GM20431 (cell line): ENCODE measurements around the gene ADD1.

Source experiments
- in situ Hi-C: fragments of 300-500 bp; cut with MseI, MboI; formaldehyde crosslinking; loops from one replicate; pipeline ENCODE4 v1.15.0; 2020; ENCODE audit warnings: low sequenced_read_pairs; ENCODE audit not compliant: unreplicated experiment

Gene ADD1

DNA sequence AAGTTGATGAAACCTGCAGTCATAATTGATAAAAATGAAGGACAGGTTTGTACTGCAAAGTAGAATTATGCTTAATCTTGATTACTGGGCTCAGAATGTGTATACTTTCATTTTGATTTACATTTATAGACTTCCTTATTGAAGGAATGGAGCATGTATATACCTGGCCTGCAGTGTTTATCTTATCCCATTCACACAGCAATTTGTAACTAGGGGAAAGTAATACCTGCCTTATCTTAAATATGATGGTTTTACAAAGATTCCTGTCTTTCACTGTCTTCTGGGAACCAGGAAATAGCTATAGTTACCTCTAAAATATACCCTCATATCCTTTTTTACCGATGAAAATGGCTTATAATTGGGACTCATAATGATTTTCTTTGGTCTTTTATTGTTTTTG, 29.7 kb downstream of the ADD1 start:
- in situ Hi-C loops, result no loop called here

DNA sequence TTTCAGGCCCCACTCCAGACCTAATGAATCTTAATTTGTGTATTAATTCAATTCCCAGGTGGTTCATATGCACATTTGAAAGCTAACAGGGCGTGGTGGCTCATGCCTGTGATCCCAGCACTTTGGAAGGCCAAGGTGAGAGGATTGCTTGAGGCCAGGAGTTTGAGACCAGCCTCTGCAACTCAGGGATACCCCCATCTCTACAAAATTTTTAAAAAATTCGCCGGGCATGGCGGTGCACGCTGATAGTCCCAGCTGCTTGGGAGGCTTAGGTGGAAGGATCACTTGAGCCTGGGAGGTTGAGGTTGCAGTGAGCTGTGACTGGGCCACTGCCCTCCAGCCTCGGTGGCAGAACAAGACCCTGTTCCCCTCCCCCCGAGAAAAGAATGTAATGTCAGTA, 31.2 kb downstream of the ADD1 start:
- in situ Hi-C loops, result no loop called here

DNA sequence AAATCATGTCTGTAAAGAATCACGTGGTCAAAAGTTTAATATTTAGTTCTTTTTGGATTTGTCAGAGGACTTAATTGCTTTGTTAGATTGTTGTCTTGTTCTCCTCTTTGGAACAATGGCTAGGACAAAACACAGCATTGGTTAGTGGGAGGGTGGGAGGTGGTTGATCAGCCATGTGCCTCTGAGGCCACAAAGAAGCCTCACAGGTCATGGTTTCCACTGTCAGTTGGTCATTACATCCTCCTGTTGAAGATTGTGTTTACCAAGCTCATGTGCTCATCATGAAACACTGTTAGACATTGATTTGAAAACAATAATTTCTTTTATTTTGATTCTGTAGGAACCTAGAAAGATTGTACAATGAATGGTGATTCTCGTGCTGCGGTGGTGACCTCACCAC, 31.9 kb downstream of the ADD1 start:
- in situ Hi-C loops, result no loop called here

GRCh38 chr4:2878346-2878745, 34.7 kb downstream of the ADD1 start:
- in situ Hi-C loops, result no loop called here

DNA sequence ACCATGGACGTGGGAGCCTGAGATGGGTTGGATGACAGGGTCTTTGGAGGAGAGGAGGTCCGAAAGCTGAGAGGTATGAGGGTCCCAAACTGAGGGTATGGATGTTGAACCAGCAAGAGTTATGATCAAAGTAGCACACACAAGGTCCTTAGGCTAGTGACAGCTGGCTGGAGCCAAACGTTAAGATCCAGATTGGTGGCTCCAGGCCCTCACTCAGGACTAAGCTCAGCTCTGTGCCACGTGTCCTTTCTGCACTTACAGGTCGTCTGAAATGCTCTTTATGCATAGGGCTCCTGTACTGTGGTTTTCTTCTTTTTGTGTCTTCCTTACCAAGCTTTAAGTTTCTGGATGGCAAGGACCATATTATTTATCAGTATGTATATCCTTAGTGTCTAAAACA, 35.4 kb downstream of the ADD1 start:
- in situ Hi-C loops, result no loop called here

DNA sequence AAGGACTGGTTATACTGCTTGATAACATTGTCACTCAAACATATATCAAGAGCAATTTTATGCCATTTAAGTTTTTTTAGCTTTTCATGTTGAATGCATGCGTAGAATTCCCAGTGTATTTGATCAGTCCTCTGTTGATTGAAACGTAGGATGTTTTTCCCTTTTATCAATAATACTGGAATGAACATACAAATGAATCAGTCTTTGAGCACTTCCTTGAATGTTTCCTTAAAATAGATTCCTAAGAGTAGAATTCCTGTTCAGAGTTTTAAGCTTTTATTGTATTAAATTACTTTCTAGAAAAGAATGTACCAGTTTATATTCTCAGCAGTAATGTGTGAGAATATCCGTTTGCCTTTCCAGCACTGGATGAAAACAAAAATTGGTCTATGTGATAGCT, 37.8 kb downstream of the ADD1 start:
- in situ Hi-C loops, result no loop called here

DNA sequence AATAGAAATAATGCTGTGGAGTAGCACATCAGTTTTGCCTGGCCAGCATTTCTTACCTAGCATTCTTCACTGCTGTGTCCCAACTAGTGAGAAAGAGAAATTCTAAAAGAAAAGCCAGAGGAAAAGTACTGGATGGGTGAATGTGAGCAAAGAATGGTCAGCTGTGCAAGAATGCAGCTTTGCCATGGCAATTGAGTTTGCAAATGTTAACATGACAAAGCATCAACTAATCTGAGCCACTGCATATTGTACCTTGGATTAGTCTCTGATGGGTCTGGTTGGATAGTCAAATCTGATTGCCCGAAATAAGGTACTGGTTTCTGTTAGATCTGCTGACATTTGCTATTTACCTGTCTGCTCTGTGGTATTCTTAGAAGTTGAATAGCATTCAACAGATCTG, 38.7 kb downstream of the ADD1 start:
- in situ Hi-C loops, result no loop called here

GRCh38 chr4:2886161-2886560, 42.5 kb downstream of the ADD1 start:
- in situ Hi-C loops, result no loop called here

- in situ Hi-C loops, result no loop called here
These were observed 43.0 kb downstream of the ADD1 start for GRCh38 chr4:2886622-2887021.

GRCh38 chr4:2887343-2887742, 43.7 kb downstream of the ADD1 start:
- in situ Hi-C loops, result no loop called here

GRCh38 chr4:2888886-2889285, 45.2 kb downstream of the ADD1 start:
- in situ Hi-C loops, result no loop called here

DNA sequence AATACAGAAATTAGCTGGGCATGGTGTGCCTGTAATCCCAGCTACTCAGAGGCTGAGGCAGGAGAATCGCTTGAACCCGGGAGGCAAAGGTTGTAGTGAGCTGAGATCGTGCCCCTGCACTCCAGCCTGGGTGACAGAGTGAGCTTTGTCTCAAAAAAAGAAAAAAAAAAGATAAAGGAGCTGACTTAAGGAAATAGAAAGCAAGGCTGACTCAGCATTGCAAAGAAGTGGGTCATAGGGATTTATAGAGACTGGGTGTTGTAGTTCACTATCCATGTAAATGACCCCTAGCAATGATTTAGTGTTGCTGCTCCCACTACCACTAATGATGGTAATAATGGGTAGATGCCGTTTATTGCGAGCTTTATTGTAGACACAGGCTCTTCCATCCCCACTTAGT, 47.6 kb downstream of the ADD1 start:
- in situ Hi-C loops, result no loop called here

DNA sequence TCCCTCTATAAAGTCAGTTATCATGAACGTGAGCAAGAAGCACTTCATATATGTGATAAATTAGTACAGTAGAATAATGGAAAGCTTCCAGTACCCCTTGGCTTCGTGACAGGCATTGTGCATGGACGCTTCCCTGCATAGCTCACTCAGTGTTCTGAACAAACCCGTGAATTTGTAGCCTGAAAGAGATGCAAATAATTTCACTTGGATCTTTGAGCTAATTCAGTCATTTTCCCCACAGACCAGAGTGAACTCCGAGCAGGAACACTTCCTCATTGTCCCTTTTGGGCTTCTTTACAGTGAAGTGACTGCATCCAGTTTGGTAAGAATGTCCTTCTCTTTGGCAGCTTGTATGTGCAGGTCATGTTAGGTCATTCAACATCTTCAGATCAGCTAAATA, 50.1 kb downstream of the ADD1 start:
- in situ Hi-C loops, result no loop called here

GRCh38 chr4:2898001-2898400, 54.4 kb downstream of the ADD1 start:
- in situ Hi-C loops, result no loop called here

- in situ Hi-C loops, result no loop called here
These were observed 57.1 kb downstream of the ADD1 start for GRCh38 chr4:2900741-2901140.

GRCh38 chr4:2901186-2901585, 57.5 kb downstream of the ADD1 start:
- in situ Hi-C loops, result no loop called here

DNA sequence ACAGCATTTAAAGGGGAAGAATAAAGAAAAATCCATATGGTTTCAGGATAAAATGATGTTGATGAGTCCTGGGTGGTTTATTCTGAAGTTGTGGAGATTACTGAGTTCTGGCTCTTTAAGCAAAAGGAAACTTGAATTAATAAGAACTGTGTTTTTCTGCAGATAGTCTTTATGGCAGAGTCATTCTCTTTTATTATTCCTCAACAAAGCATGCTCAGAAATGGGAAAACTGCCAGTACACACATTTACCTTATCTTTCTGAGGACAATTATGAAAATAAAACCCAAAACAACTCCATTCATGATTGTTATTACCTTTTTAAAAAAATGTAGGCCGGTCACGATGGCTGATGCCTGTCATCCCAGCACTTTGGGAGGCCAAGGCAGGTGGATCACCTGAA, 58.5 kb downstream of the ADD1 start:
- in situ Hi-C loops, result no loop called here

DNA sequence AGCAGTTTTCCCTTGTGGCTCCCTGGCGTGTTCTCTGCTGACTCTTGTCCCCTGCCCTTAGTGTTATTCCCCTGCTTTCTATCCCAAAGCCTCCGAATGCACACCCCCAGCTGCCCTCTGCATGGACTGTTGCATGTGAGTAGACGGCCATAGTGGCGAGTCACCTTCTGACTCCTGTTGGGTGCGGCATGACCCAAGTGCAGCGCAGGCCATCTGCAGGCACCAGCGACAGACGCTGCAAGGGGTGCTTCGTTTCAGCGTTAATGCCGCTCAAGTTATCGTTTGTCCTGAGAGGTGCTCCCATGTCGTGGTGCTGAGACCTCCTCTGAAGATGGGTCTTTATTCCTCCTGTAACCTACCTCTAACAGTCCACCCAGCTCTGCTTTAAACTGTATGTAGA, 61.9 kb downstream of the ADD1 start:
- in situ Hi-C loops, result no loop called here

- in situ Hi-C loops, result no loop called here
These were observed 62.6 kb downstream of the ADD1 start for GRCh38 chr4:2906218-2906617.

- in situ Hi-C loops, result no loop called here
These were observed 63.6 kb downstream of the ADD1 start for GRCh38 chr4:2907226-2907625.

DNA sequence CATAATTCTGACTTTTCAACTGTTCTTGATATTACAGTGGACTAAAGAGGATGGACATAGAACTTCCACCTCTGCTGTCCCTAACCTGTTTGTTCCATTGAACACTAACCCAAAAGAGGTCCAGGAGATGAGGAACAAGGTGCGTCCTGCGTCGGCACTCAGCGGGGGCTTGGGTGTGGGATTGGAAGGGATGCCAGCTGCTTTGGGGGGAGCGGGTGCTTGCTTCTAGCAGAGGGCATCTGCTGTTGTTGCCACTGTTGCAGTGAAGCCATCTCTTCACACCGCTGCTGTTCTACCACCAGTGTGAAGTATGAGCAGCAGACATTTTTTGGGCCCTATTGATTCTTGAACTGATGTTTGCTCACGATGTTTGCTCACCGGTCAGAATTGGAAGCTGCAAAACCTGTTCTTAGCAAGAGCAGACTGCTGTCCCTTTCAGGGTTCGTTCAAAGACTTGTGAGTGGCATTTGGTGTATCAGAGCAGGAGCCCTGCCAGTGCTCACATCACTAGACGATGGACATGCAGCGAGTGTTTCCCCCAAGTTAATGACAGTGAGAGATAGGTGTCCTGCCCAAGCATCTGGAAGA, 64.2 kb downstream of the ADD1 start:
- in situ Hi-C loops, result no loop called here

DNA sequence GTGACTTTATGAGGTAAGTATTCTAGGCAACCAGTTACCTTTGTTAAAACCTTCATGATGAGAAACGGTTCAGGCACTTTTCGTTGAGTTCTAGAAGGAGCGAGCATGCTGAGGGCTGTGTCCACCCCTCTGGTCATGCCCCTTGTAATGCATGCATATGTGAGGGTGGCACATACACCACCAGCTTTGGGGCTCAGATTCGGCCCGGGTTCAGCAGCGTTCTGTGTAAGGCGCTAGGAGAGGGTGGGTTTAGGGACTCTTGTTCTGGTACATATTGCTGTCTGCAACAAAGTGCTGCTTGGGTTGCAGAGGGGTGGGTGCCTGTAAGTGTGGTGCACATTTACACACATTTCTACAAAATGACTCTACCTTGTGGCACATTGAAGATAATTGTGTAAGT, 65.0 kb downstream of the ADD1 start:
- in situ Hi-C loops, result no loop called here

GRCh38 chr4:2909583-2909982, 65.9 kb downstream of the ADD1 start:
- in situ Hi-C loops, result no loop called here
